ENCODE measurements around the gene ZNF555. TPM values are rescaled to one million over a fixed set of nuclear protein-coding genes. Genes with fewer than 3 reads are reported as not detected.

Gene ZNF555
- total RNA-seq, 4 donors from 2014 or later = 2.6 to 6.4 (median 3.9) TPM

DNA sequence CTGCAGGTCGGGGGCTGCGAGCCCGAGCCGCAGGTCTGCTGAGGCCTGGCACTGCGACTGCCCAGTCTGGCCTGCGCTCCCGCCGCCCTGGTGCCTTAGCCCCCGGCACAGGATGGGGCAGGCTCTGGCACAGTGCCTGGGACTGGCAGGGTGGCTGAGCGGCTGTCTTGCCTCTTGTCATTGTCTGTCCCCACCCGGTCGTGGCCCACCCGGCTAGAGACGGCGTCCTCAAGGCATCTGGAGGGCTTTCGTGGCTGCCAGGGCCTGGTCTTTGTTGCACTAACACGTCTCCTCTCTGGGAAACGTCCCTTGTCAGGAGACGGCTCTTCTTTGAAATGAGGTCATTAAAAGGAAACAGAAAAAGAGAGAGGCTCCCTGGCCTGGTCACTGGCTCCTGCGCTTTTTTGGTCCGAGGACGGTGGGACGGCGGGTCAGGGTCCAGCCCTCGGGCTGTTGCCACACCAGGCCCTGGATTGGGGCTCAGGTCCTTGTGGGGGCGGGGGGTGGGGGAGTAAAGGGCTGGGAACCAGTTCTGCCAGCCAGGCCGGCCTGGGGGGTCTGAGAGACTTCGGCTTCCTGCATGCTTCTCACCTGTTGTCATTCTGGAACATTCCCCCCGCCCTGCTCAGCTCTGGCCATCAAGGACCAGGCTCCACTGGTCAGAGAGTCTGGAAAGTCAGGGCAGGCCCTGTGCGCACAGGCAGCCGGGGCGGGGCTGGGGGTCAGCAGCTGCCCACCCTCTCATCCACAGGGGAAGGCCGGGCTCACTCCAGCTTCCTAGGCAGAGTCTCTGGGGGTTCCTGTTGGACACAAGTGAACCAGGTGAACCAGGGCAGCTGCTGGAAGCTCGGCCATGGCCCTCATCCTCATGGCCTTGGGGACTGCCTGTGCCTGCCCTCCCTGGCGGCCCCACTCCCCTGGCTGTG, 27.8 kb upstream of the ZNF555 start:
- TF ChIP-seq POLR2A (IDR thresholded peaks at IDR 0.05) (no peak), EP300 (IDR thresholded peaks at IDR 0.05; ENCODE audit: low read depth) (no peak), POLR2AphosphoS5 (IDR thresholded peaks at IDR 0.05) (no peak)
- TF ChIP-seq, protein P1, sequence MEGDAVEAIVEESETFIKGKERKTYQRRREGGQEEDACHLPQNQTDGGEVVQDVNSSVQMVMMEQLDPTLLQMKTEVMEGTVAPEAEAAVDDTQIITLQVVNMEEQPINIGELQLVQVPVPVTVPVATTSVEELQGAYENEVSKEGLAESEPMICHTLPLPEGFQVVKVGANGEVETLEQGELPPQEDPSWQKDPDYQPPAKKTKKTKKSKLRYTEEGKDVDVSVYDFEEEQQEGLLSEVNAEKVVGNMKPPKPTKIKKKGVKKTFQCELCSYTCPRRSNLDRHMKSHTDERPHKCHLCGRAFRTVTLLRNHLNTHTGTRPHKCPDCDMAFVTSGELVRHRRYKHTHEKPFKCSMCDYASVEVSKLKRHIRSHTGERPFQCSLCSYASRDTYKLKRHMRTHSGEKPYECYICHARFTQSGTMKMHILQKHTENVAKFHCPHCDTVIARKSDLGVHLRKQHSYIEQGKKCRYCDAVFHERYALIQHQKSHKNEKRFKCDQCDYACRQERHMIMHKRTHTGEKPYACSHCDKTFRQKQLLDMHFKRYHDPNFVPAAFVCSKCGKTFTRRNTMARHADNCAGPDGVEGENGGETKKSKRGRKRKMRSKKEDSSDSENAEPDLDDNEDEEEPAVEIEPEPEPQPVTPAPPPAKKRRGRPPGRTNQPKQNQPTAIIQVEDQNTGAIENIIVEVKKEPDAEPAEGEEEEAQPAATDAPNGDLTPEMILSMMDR (IDR thresholded peaks at IDR 0.05) = no peak
- no peaks in the 10 kb centered on the region for H3K27me3 ChIP-seq
- intact Hi-C loops (cut with DNase I; ENCODE audit: low total_unique reads) = no loop called here
- H3K27ac ChIP-seq = no peak overlapping the region
- in situ Hi-C loops (cut with MboI; ENCODE audit: low pct_ligation_motif_present in 1 of 4, low pct_unique_long_range_greater_than_20kb in 1 of 4, low sequenced_read_pairs in 3 of 4) = no loop called here
- WGBS, 2 donors (ENCODE audit: low coverage in 1 of 2) = 87% methylated on average over 28 of the region's 35 CpGs; no CpG with 5 or more reads in 1 of the 2 donors
- H3K4me3 ChIP-seq = no peak overlapping the region
- no peaks in the 10 kb centered on the region for H3K9me3 ChIP-seq
- peaks cover 0 to 9% (median 3%) of the 10 kb centered on the region in 4 donors for H3K36me3 ChIP-seq
- peaks cover 0 to 19% (median 16%) of the 10 kb centered on the region in 4 donors for H3K4me1 ChIP-seq
- DNase-seq = no peak

DNA sequence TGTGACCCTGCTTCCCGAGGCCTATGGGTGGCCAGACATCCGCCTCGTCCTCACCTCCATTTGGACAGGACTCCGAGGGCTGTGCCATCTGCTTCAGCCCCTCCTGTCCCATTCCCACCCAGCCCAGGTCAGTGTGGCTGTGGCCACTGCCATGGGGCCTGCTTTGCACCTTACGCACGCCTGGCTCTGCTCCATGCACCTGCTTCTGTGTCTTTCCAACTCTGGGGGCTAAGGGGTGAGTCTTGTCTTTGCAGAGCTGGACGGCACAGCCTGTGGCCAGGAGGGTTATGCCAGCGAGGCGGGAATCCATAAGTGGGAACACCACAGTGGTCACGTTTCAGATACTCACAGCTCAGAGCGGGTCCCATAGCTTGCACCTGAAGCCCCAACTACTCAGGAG, 26.8 kb upstream of the ZNF555 start:
- in situ Hi-C loops (cut with MboI; ENCODE audit: low pct_ligation_motif_present in 1 of 4, low pct_unique_long_range_greater_than_20kb in 1 of 4, low sequenced_read_pairs in 3 of 4) = no loop called here
- no peaks in the 10 kb centered on the region for H3K27me3 ChIP-seq
- peaks cover 0 to 4% (median under 1%) of the 10 kb centered on the region in 4 donors for H3K36me3 ChIP-seq
- peaks cover 0 to 19% (median 16%) of the 10 kb centered on the region in 4 donors for H3K4me1 ChIP-seq
- H3K9me3 ChIP-seq = no peaks in the 10 kb centered on the region
- no peak overlapping the region for H3K27ac ChIP-seq
- no peak for DNase-seq
- no peak overlapping the region for H3K4me3 ChIP-seq
- intact Hi-C loops (cut with DNase I; ENCODE audit: low total_unique reads) = no loop called here
- no peak for TF ChIP-seq POLR2A (IDR thresholded peaks at IDR 0.05)
- TF ChIP-seq EP300 (IDR thresholded peaks at IDR 0.05; ENCODE audit: low read depth) = no peak
- TF ChIP-seq, protein P1 (IDR thresholded peaks at IDR 0.05) = no peak
- TF ChIP-seq POLR2AphosphoS5 (IDR thresholded peaks at IDR 0.05) = no peak
- WGBS, 2 donors (ENCODE audit: low coverage in 1 of 2) = 91% methylated on average over 9 of the region's 11 CpGs; no CpG with 5 or more reads in 1 of the 2 donors

DNA sequence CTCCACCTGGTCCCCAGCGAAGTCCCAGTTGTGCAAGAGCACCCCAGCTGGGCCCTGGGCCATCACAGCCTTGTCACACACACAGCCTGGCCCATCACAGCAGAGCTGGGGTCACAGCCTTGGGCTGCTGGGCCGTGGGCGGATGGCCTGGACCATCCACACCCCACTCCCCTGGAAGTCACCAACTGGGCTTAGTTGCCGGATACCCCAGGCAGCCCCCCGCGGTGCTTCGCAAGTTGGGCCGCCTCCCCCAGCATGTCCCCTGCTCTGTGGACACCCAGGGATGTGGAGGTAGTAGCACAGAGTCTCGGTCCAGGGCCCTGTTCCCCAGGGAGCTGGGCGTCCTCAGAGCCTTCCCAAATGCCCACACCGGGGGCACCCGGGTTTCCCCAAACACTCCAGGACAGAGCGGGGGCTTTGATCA, 26.1 kb upstream of the ZNF555 start:
- WGBS, 2 donors (ENCODE audit: low coverage in 1 of 2) = 93% methylated on average over 11 of the region's 13 CpGs; no CpG with 5 or more reads in 1 of the 2 donors
- Histone ChIP-seq H3K4me3 (no peak overlapping the region), H3K27me3 (no peaks in the 10 kb centered on the region), H3K4me1 (peaks cover 0 to 20% (median 17%) of the 10 kb centered on the region in 4 donors), H3K9me3 (no peaks in the 10 kb centered on the region), H3K36me3 (no peaks in the 10 kb centered on the region), H3K27ac (no peak overlapping the region)
- in situ Hi-C loops (cut with MboI; ENCODE audit: low pct_ligation_motif_present in 1 of 4, low pct_unique_long_range_greater_than_20kb in 1 of 4, low sequenced_read_pairs in 3 of 4) (no loop called here), intact Hi-C loops (cut with DNase I; ENCODE audit: low total_unique reads) (no loop called here)
- no peak for DNase-seq
- TF ChIP-seq POLR2AphosphoS5 (IDR thresholded peaks at IDR 0.05) (no peak), POLR2A (IDR thresholded peaks at IDR 0.05) (no peak), EP300 (IDR thresholded peaks at IDR 0.05; ENCODE audit: low read depth) (no peak)
- TF ChIP-seq, protein P1 (IDR thresholded peaks at IDR 0.05) = no peak

DNA sequence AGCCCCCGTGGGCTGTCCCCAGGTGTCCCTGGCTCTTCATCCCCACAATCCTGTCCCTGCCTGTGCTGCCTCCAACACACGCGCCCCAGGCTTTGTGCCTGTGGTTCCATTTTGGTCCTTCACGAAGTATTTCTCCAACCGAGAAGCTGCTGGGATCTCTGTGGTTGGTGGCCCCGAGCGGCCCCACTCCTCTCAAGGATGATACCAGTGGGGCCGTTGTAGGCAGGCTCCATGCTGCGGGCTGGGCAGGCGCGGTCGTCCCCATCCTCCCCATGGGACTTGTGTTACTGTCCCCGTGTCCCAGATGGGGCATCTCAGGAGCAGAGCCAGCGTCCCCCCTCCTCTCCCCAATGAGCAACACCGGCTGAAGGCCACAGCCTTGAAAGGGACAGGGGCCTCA, 25.4 kb upstream of the ZNF555 start:
- H3K4me3 ChIP-seq = no peak overlapping the region
- in situ Hi-C loops (cut with MboI; ENCODE audit: low pct_ligation_motif_present in 1 of 4, low pct_unique_long_range_greater_than_20kb in 1 of 4, low sequenced_read_pairs in 3 of 4) (no loop called here), intact Hi-C loops (cut with DNase I; ENCODE audit: low total_unique reads) (no loop called here)
- no peaks in the 10 kb centered on the region for H3K9me3 ChIP-seq
- TF ChIP-seq POLR2A (IDR thresholded peaks at IDR 0.05) (no peak), POLR2AphosphoS5 (IDR thresholded peaks at IDR 0.05) (no peak), EP300 (IDR thresholded peaks at IDR 0.05; ENCODE audit: low read depth) (no peak)
- TF ChIP-seq, protein P1 (IDR thresholded peaks at IDR 0.05) = no peak
- H3K4me1 ChIP-seq = peaks cover 0 to 22% (median 19%) of the 10 kb centered on the region in 4 donors
- no peak overlapping the region for H3K27ac ChIP-seq
- no peaks in the 10 kb centered on the region for H3K36me3 ChIP-seq
- DNase-seq = no peak
- 89% methylated on average over 9 of the region's 15 CpGs; no CpG with 5 or more reads in 1 of the 2 donors for whole genome bisulfite sequencing, 2 donors (ENCODE audit: low coverage in 1 of 2)
- no peaks in the 10 kb centered on the region for H3K27me3 ChIP-seq

All from transverse colon (tissue), 4 donors.